ENCODE measurements around the gene F7.

DNA sequence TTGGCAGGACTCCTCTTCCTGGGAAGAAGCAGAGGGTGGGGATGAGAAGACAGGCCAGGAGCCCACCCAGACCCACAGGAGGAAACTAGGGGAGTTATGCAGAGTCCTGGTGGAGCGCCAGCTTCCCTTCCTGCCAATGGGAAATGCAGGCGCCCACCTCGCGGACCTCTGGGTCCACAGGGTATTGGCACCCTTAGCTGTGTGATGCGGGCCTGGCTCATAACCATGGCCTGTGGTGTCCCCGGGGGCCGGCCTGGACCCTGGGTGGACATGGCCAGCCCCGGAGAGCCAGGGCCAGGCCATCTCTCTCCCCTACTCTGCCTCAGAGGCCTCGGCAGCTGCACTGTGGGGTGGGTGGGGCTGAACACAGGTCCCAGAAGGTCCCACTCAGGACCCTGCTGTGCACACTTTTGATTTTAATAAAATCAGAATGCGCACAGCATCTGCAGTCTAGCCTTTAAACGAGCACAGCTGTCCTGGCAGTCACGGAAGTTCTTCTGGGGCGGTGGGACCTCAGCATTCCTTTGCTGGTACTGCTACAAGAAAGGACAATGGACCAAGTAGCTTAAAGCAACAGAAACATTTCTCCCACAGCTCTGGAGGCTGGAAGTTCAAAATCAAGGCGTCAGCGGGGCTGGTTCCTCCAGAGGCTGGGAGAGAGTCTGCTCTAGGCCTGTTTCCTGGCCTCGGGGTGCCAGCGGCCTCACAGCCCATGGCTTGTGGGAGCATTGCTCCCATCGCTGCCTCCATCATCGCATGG, 18.8 kb downstream of the F7 start:
- TF ChIP-seq, protein P1, sequence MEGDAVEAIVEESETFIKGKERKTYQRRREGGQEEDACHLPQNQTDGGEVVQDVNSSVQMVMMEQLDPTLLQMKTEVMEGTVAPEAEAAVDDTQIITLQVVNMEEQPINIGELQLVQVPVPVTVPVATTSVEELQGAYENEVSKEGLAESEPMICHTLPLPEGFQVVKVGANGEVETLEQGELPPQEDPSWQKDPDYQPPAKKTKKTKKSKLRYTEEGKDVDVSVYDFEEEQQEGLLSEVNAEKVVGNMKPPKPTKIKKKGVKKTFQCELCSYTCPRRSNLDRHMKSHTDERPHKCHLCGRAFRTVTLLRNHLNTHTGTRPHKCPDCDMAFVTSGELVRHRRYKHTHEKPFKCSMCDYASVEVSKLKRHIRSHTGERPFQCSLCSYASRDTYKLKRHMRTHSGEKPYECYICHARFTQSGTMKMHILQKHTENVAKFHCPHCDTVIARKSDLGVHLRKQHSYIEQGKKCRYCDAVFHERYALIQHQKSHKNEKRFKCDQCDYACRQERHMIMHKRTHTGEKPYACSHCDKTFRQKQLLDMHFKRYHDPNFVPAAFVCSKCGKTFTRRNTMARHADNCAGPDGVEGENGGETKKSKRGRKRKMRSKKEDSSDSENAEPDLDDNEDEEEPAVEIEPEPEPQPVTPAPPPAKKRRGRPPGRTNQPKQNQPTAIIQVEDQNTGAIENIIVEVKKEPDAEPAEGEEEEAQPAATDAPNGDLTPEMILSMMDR (conservative IDR thresholded peaks at IDR 0.05; ENCODE audit: low read depth, low read length): no peak
- no peak for TF ChIP-seq POLR2A (IDR thresholded peaks at IDR 0.05; ENCODE audit: low read depth, low read length)
- no peak for TF ChIP-seq RCOR1 (IDR thresholded peaks at IDR 0.05; ENCODE audit: insufficient replicate concordance, low read length)
- no peak for TF ChIP-seq FOS (IDR thresholded peaks at IDR 0.05; ENCODE audit: low read depth, low read length)
- no peak for TF ChIP-seq RFX5 (IDR thresholded peaks at IDR 0.05; ENCODE audit: low read depth, low read length)
- no peak for TF ChIP-seq RAD21 (IDR thresholded peaks at IDR 0.05; ENCODE audit: low read length)
- no peak for TF ChIP-seq MAZ (IDR thresholded peaks at IDR 0.05; ENCODE audit: borderline replicate concordance, low read depth, low read length)
- TF ChIP-seq BHLHE40 (IDR thresholded peaks at IDR 0.05; ENCODE audit: low read depth, low read length): no peak
- no peak for TF ChIP-seq NFE2L2 (IDR thresholded peaks at IDR 0.05; ENCODE audit: low read depth, low read length)
- no peak for TF ChIP-seq CEBPB (IDR thresholded peaks at IDR 0.05; ENCODE audit: low read depth, low read length)
- TF ChIP-seq CHD1 (IDR thresholded peaks at IDR 0.05; ENCODE audit: low read depth, low read length): no peak
